HEK293T (cell line): Measurements from ENCODE around the gene NAPA.

Experiments used
- ARNT ChIP-seq: fragments of 450-650 bp; IDR thresholded peaks from 2 replicates; pipeline ENCODE4 v1.6.1; 2017; ENCODE audit warnings: mild to moderate bottlenecking
- CTBP1 ChIP-seq: fragments of 450-650 bp; IDR thresholded peaks from 2 replicates; pipeline ENCODE4 v1.6.1; 2016; ENCODE audit warnings: borderline replicate concordance
- ELF4 ChIP-seq: fragments of 450-650 bp; IDR thresholded peaks from 2 replicates; pipeline ENCODE4 v1.6.1; 2017; ENCODE audit warnings: antibody characterized with exemption
- FOXA1 ChIP-seq: fragments of 450-650 bp; IDR thresholded peaks from 2 replicates; pipeline ENCODE4 v1.6.1; 2016; ENCODE audit warnings: mild to moderate bottlenecking
- FOXK2 ChIP-seq: fragments of 450-650 bp; IDR thresholded peaks from 2 replicates; pipeline ENCODE4 v1.6.1; 2016; ENCODE audit warnings: mild to moderate bottlenecking
- FOXM1 ChIP-seq: fragments of 450-650 bp; IDR thresholded peaks from 2 replicates; pipeline ENCODE4 v1.6.1; 2017; ENCODE audit warnings: mild to moderate bottlenecking, borderline replicate concordance
- HDGF ChIP-seq: fragments of 450-650 bp; IDR thresholded peaks from 2 replicates; pipeline ENCODE4 v1.6.1; 2017; ENCODE audit warnings: antibody characterized with exemption, borderline replicate concordance
- L3MBTL2 ChIP-seq: fragments of 450-650 bp; conservative IDR thresholded peaks from 2 replicates; pipeline ENCODE4 v1.6.1; 2016; ENCODE audit warnings: mild to moderate bottlenecking
- NFRKB ChIP-seq: fragments of 450-650 bp; IDR thresholded peaks from 2 replicates; pipeline ENCODE4 v1.6.1; 2016; ENCODE audit warnings: mild to moderate bottlenecking, moderate library complexity
- SP1 ChIP-seq: fragments of 450-650 bp; IDR thresholded peaks from 2 replicates; pipeline ENCODE4 v1.6.1; 2017
- SUZ12 ChIP-seq: fragments of 450-650 bp; IDR thresholded peaks from 2 replicates; pipeline ENCODE4 v1.6.1; 2016; ENCODE audit warnings: mild to moderate bottlenecking
- TARDBP ChIP-seq: fragments of 450-650 bp; IDR thresholded peaks from 2 replicates; pipeline ENCODE4 v1.6.1; 2016
- ZNF384 ChIP-seq: fragments of 450-650 bp; IDR thresholded peaks from 2 replicates; pipeline ENCODE4 v1.6.1; 2016
- TF ChIP-seq, protein P1 (sequence below): fragments of 450-650 bp; IDR thresholded peaks from 2 replicates; pipeline ENCODE4 v1.6.1; 2016

DNA sequence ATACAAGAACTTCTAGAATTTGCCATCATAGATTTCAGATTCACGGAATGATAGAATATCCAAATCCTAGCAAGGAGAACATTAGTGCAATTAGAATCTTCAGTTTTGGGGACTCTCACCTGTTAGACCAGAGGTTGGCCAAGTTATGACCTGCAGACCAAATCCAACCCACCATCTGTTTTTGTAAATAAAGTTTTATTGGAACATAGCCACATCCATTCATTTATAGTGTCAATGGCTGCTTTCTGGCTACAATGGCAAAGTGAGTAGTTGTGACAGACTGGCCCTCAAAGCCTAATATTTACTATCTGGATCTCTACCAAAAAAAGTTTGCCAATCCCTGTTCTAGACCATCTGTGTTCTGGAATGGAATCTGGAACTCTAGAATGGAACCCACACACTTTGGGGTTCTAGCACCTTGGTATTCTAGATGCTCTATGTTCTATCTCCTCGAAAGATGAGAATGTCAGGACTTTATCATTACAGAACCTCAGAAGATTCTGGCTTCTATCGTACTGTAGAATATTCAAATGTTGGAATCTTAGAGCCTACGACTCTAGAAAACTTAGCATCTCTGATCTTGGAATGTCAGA, 33.3 kb downstream of the NAPA start:
- TF ChIP-seq CTBP1 (no peak), FOXA1 (no peak), SUZ12 (no peak), HDGF (no peak), NFRKB (no peak), L3MBTL2 (no peak), FOXM1 (no peak), ARNT (peak; percentile 7; the same call in 1 of the 2 replicates), FOXK2 (no peak), ZNF384 (no peak), SP1 (no peak), TARDBP (no peak), ELF4 (no peak)
- TF ChIP-seq, protein P1, sequence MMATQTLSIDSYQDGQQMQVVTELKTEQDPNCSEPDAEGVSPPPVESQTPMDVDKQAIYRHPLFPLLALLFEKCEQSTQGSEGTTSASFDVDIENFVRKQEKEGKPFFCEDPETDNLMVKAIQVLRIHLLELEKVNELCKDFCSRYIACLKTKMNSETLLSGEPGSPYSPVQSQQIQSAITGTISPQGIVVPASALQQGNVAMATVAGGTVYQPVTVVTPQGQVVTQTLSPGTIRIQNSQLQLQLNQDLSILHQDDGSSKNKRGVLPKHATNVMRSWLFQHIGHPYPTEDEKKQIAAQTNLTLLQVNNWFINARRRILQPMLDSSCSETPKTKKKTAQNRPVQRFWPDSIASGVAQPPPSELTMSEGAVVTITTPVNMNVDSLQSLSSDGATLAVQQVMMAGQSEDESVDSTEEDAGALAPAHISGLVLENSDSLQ: no peak
